ENCODE results near the gene CCN5.
"Not testable (repeated sequence)": the region's sequence is repeated elsewhere in the genome, so short reads cannot be mapped to it uniquely, and the experiment has no call there.

The CCN5 gene, protein sequence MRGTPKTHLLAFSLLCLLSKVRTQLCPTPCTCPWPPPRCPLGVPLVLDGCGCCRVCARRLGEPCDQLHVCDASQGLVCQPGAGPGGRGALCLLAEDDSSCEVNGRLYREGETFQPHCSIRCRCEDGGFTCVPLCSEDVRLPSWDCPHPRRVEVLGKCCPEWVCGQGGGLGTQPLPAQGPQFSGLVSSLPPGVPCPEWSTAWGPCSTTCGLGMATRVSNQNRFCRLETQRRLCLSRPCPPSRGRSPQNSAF

DNA sequence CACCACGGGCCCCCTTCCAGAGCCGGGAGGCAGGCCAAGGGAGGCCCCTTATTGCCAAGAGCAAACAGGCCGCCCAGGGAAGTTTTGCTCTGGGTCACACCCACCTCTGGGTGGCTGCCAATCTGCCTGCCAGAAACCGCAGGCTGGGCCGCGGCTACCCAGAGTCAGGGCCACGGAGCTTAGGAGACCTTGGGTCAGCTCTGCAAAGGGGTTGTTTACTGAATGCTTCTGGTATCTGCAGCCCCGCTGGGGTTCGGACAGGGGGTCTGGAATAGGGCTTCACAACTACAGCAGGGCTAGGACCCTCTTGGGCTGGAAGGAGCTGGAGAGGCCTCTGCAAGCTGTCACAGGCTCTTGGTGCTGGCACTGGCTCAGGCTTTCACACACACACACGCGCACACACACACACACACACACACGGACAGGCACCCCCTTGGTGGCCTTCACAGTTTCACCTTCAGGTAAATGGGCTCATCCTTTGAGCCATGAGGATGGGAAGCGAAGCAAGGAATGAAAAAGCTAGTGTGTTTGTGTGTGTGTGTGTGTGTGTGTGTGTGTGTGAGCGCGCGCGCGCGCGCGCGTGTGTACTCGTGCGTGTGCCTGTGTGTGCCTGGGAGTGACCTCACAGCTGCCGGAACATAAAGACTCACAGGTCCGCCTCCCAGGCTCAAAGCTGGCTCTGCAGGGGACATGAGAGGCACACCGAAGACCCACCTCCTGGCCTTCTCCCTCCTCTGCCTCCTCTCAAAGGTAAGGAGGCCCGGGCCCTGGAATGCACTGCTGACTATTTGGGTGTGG lies at the start of gene CCN5:
CCN5 (plus strand) TSS at position 669 of the 798 bp plus-strand sequence; CDS start at position 691, 22 bp downstream.
- no peak for DNase-seq (ENCODE audit: low read depth in 2 of 2)

DNA sequence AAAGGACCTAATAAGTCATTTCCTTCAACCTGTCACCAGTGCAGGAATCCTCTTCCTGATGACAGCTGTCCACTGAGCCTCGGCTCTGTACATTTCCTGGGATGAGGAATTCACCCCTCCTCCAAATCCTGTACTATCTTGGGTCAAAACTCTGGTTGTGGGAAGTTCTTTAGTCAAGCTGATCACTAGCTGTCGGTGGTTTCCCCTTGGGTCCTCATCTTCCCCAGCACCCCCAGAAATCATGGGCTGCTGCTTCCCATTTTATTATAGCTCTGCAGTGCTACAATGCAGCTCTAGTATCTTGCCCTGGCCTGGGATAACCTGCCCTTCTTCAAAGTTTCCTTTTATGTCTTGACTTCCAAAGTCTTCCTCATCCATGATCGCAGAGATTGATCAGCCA lies 49.1 kb upstream of the CCN5 start:
- no peak for DNase-seq (ENCODE audit: low read depth in 2 of 2)

DNA sequence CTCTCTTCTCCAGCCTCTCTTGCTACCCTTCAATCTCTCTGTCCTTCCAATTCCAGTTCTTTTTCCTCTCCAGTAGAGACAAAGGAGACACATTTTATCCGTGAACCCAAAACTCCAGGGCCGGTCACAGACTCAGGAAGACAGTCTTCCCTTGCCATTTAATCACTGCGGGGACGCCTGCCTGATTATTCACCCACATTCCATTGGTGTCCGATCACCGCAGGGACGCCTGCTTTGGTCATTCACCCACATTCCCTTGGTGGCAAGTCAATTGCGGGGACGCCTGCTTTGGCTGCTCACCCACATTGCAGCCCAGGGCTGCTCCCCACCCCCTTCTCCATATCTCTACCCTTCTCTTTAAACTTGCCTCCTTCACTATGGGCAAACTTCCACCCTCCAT lies 44.3 kb upstream of the CCN5 start:
- DNase-seq (ENCODE audit: low read depth in 2 of 2): not testable (repeated sequence)

GRCh38 chr20:44671541-44671940 lies 43.6 kb upstream of the CCN5 start:
- DNase-seq (ENCODE audit: low read depth in 2 of 2): peak; percentile 21 to 63

DNA sequence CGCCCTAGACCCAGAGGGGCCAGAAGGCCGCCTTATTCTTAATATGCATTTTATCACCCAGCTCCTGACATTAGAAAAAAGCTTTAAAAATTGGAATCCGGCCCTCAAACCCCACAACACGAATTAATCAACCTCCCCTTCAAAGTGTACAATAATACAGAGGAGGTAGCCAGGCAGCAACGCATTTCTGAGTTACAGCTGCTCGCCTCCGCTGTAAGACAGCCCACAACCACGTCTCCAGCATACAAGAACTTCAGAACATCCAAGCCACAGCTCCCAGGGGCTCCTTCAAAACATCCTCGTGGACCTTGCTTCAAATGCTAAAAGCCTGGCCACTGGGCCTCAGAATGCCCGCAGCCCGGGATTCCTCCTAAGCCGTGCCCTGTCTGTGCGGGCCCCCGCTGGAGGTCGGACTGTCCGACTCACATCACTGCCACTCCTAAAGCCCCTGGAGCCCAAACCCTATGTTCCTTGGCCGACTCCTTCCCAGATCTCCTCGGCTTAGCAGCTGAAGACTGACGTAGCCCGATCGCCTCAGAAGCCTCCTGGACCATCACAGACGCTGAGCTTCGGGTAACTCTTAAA lies 42.8 kb upstream of the CCN5 start:
- not testable (repeated sequence) for DNase-seq (ENCODE audit: low read depth in 2 of 2)

DNA sequence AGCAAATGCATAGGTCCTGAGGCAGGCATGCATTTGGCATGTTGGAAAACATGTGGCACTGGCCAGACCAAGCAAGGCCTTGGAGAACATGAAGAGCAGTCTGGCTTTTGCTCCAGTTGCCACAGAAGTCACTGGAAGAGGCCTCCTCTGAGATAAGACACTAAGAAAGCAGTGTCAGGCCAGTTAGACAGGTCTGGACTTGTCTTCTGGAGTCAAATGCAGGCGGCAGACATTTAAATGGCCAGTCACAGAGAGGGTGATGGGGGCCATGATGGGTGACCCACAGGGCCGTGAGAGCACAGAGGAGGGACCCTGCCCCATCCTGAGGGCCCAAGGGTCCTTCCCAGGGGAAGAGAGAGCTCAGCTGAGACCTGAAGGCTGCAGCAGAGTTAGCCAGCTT lies 36.9 kb upstream of the CCN5 start:
- no peak for DNase-seq (ENCODE audit: low read depth in 2 of 2)

DNA sequence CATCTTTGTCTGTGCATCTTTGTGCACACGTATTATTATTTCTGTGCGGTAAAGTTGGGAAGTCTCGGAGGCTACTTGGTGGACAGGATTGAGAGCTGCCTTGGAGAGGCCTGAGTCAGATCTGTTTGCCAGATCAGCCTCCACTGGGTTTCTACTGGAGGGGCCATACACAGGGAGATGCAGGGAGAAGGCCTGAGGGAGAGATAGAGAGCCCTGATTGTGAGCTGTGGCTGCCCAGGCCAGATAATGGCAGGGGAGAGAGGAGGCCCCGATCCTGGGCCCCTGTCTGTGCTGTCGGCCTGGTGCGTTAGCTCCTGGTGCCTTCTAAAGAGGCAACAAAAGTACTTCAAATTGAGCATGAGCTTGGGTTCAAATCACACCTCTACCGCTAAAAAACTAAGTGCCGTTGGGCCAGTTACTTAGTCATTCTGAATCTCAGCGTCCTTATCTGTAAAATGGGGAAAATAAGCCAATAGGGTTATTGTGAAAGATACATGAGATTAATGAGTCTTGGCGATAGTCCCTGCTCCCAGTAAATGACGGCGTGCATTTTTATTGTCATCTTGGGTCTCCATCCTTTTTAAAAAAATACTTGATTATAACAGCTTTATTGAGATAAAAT lies 36.1 kb upstream of the CCN5 start:
- DNase-seq (ENCODE audit: low read depth in 2 of 2): no peak

DNA sequence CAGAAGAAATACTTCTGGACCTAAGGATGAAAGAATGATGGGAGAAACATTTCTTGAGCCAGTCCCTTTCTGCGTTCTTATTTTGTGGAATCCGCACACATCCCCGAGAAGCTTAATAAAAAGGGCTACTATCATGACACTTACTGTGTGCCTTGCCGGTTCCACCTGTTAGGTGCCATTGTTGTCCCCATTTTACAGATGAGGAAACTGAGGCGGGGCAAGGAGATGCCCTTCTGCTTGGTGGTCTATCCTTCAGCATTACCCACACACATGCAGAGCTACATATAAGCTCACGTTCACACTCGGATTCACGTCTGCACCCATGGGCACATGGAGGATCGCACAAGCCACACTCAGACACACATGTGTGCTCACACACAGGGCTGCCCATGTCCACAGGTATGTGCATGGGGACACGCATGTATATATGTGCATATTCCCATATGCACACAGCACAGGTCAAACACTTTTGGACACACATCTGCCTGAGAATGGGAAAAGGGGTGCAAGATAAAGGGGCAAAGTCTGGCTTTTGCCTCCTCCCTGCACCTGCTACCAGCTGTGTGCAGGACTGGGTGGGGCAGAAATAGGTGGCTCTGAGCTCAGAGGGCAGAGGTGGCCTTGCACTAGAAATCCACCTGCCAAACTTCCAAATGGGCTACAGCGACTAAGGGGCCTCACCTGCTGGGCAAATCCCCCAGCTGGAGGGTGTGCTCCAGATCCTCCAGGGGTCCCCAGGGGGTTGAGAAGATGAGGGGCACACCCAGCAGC lies 33.2 kb upstream of the CCN5 start:
- no peak for DNase-seq (ENCODE audit: low read depth in 2 of 2)

GRCh38 chr20:44683263-44684046 lies 31.7 kb upstream of the CCN5 start:
- peak; percentile 37 to 51 for DNase-seq (ENCODE audit: low read depth in 2 of 2)

- DNase-seq (ENCODE audit: low read depth in 2 of 2): no peak
Observed at GRCh38 chr20:44684047-44684967, 30.9 kb upstream of the CCN5 start.

DNA sequence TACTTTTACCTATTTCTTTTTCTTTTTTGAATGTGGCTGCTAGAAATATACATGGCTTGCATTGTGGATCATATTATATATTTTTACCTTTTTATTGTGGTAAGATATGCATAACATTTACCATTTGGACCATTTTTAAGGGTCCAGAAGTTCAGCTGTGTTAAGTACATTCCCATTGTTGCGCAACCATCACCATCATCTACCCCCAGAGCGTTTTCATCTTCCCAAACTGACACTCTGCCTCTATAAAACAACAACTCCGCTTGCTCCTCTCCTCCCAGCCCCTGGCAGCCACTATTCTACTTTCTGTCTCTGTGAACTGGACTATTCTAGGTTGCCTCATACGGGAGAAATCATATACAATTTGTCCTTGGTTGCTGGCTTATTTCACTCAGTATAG lies 28.2 kb upstream of the CCN5 start:
- DNase-seq (ENCODE audit: low read depth in 2 of 2): no peak

- no peak for DNase-seq (ENCODE audit: low read depth in 2 of 2)
Observed at GRCh38 chr20:44688053-44688625, 27.0 kb upstream of the CCN5 start.

DNA sequence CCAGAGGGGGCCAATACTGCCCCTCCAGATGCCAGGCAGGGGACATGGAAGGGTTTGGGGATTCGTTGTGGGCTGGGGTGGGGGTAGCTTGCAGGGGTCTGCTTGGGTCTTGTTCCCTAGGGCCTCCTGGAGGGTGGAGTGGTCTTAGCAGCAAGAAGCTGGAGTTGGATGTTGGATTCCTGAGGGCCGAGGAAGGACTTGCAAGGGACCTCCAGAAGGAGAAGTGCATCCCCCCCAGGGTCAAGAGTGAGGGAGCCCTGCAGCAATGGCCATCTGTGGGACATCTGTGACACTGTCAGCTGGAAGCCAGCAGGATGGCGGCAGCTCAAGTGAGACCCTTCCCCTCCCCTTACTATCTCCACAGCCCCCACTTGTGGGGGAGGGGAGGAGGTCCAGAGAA lies 25.4 kb upstream of the CCN5 start:
- no peak for DNase-seq (ENCODE audit: low read depth in 2 of 2)

DNA sequence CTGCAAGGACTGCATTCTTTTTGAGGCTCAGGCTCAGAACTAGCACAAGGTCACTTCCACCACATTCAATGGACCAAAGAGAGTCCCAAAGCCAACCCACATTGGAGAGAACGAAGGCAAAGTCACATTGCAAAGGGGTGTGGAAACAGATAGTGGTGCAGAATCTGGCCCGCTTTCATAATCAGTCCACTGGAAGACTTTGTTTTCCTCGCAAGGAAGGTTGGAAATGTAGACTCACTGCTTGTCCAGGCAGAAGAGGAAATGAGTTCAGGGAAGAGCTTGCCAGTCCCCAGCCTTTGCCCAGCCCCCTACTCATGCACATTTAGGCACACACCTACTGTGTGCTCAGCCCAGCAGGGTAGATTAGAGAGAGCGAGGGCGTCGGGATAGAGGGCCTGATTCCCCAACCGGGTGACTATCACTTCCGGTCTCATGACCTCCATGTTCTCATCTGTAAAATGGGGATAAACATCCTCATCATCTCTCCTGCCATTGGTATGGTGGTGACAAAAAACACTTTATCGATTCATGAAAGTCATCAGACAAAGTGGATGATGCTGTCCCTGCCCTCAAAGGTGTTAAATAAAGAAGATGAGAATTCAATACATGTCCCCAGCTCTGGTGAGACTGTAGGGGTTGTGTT lies 24.3 kb upstream of the CCN5 start:
- DNase-seq (ENCODE audit: low read depth in 2 of 2): no peak

DNA sequence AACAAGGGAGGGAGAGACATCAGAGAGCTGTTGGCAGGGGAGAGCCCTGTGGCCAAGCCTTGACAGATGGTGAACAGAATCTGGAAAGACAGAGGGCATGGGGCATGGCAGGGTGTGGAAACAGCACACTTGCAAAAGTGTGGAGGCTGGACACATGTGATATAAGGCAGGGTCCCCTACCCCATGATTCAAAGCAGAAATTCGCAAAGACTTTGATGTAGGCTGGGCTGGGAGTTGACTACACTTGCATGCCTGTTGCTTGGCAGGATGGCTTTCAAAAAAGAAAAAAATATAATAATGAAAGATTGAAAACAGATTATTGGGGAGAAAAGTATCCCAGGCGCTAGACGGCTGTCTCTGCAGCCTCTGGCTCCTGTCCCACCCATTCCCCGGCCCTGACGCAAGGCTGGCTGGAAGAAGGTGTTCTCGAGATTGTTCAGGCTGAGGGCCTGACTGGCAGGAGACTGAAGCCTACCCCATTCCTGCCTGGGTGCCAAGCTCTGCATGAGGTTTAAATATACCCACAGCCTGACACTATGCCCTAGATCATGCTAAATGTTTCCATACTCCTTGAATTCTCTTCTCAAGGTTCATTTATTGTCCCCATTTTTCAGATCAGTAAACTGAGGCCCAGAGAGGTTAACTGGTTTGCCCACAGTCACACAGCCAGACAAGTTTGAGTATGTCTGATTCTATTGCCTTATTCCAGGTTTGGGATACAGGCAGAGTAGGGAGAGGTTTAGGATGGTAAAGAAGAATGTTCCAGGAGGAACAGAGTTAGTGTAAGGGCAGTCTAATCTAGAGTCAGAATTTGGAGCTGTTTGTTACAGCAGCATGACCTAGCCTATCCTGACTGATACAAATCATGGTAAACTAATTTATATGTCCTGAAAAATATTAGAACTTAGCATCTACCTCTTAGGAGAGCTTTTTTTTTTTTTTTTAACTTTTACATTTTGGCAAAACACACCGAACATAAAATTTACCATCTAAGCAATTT lies 23.4 kb upstream of the CCN5 start:
- DNase-seq (ENCODE audit: low read depth in 2 of 2): no peak

GRCh38 chr20:44692932-44693480 lies 22.2 kb upstream of the CCN5 start:
- DNase-seq (ENCODE audit: low read depth in 2 of 2): no peak

DNA sequence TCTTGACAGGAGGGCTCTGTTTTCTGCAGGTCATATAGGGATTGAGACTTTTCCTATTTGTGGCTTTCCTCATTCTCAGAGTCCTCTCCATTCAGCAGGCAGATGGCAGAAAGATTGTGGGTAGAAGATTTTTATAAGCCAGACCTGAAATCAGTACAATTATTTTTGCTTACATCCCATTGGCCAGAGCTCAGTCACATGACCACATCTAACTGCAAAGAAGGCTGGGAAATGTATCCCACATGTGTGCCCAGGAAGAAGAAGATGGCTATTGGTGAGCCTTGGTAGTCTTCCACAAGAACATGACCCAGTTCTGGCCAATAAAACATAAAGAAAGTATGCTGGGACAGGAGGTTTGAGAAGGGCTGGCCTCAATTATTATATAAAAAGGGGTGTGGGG lies 21.5 kb upstream of the CCN5 start:
- DNase-seq (ENCODE audit: low read depth in 2 of 2): no peak
